ENCODE data around the gene UPK2.

Gene UPK2

GRCh38 chr11:118917481-118918127 lies 38.5 kb upstream of the UPK2 start:
- peak; percentile 81 for DNase-seq (ENCODE audit: low read depth, low spot score)

GRCh38 chr11:118918128-118918685 lies 37.9 kb upstream of the UPK2 start:
- peak; percentile 97 for DNase-seq (ENCODE audit: low read depth, low spot score)

GRCh38 chr11:118918686-118919280 lies 37.3 kb upstream of the UPK2 start:
- DNase-seq (ENCODE audit: low read depth, low spot score): no peak

GRCh38 chr11:118921121-118921928 lies 34.8 kb upstream of the UPK2 start:
- DNase-seq (ENCODE audit: low read depth, low spot score): peak; percentile 88

- peak; percentile 90 for DNase-seq (ENCODE audit: low read depth, low spot score)
Observed at GRCh38 chr11:118921929-118922744, 34.0 kb upstream of the UPK2 start.

GRCh38 chr11:118922745-118923627 lies 33.1 kb upstream of the UPK2 start:
- DNase-seq (ENCODE audit: low read depth, low spot score): peak; percentile 25

GRCh38 chr11:118923721-118924587 lies 32.1 kb upstream of the UPK2 start:
- no peak for DNase-seq (ENCODE audit: low read depth, low spot score)

GRCh38 chr11:118924591-118925585 lies 31.2 kb upstream of the UPK2 start:
- DNase-seq (ENCODE audit: low read depth, low spot score): peak; percentile 80

- DNase-seq (ENCODE audit: low read depth, low spot score): no peak
Observed at GRCh38 chr11:118927554-118928100, 28.5 kb upstream of the UPK2 start.

- peak; percentile 93 for DNase-seq (ENCODE audit: low read depth, low spot score)
Observed at GRCh38 chr11:118928101-118928869, 27.8 kb upstream of the UPK2 start.

GRCh38 chr11:118928870-118929500 lies 27.1 kb upstream of the UPK2 start:
- peak; percentile 79 for DNase-seq (ENCODE audit: low read depth, low spot score)

- DNase-seq (ENCODE audit: low read depth, low spot score): peak; percentile 89
Observed at GRCh38 chr11:118929501-118930093, 26.5 kb upstream of the UPK2 start.

- DNase-seq (ENCODE audit: low read depth, low spot score): peak; percentile 98
Observed at GRCh38 chr11:118930094-118930712, 25.9 kb upstream of the UPK2 start.

GRCh38 chr11:118931571-118931970 lies 24.5 kb upstream of the UPK2 start:
- no peak for DNase-seq (ENCODE audit: low read depth, low spot score)

- peak; percentile 67 for DNase-seq (ENCODE audit: low read depth, low spot score)
Observed at GRCh38 chr11:118933486-118933885, 22.6 kb upstream of the UPK2 start.

- DNase-seq (ENCODE audit: low read depth, low spot score): no peak
Observed at GRCh38 chr11:118935376-118935775, 20.7 kb upstream of the UPK2 start.

All from ELF-1 (cell line).